Neural progenitor cell (in vitro differentiated cells): ENCODE measurements around the gene TRAF3. TPM values are rescaled to one million over a fixed set of nuclear protein-coding genes. Genes with fewer than 3 reads are reported as not detected.

ENCODE experiments used
- DNase-seq: peaks from one replicate; pipeline ENCODE4 v3.0.0-alpha.2; 2016; ENCODE audit warnings: low spot score
- H2AFZ ChIP-seq: fragments of 200-600 bp; sonication (generic); replicated peaks from 2 replicates; pipeline ENCODE4 v1.6.1; 2016; ENCODE audit warnings: antibody characterized with exemption
- H3F3A ChIP-seq: fragments of 200-600 bp; sonication (generic); 2 replicates; pipeline ENCODE4 v1.6.1; 2016; ENCODE audit warnings: antibody characterized with exemption, low read depth
- H3K27ac ChIP-seq: fragments of 200-600 bp; sonication (generic); 2 replicates; pipeline ENCODE4 v1.5.1; 2016; ENCODE audit warnings: mild to moderate bottlenecking
- H3K27me3 ChIP-seq: fragments of 200-600 bp; sonication (generic); 2 replicates; pipeline ENCODE4 v1.6.1; 2016; ENCODE audit warnings: mild to moderate bottlenecking, moderate library complexity
- H3K36me3 ChIP-seq: fragments of 200-600 bp; sonication (generic); 2 replicates; pipeline ENCODE4 v1.5.1; 2016
- H3K4me1 ChIP-seq: fragments of 200-600 bp; sonication (generic); 2 replicates; pipeline ENCODE4 v1.6.1; 2016; ENCODE audit warnings: mixed run types
- H3K4me2 ChIP-seq: fragments of 200-600 bp; sonication (generic); 2 replicates; pipeline ENCODE4 v1.6.1; 2016
- H3K4me3 ChIP-seq: fragments of 200-600 bp; sonication (generic); 2 replicates; pipeline ENCODE4 v1.5.1; 2016
- H3K79me2 ChIP-seq: fragments of 200-600 bp; sonication (generic); 2 replicates; pipeline ENCODE4 v1.6.1; 2016; ENCODE audit warnings: low read depth
- H3K9ac ChIP-seq: fragments of 200-600 bp; sonication (generic); 2 replicates; pipeline ENCODE4 v1.6.1; 2016
- H3K9me3 ChIP-seq: fragments of 200-600 bp; sonication (generic); 2 replicates; pipeline ENCODE4 v1.5.1; 2016; ENCODE audit warnings: low read depth
- H4K20me1 ChIP-seq: fragments of 200-600 bp; sonication (generic); 2 replicates; pipeline ENCODE4 v1.6.1; 2016; ENCODE audit warnings: low read depth
- H3K27ac Mint-ChIP-seq: 3 replicates; pipeline ENCODE4 v1.8.0; 2021; ENCODE audit warnings: mixed read lengths
- H3K27me3 Mint-ChIP-seq: 2 replicates; pipeline ENCODE4 v1.8.0; 2022; ENCODE audit warnings: low read depth, mild to moderate bottlenecking, inconsistent platforms, moderate library complexity, mixed read lengths; ENCODE audit not compliant: insufficient read depth
- H3K36me3 Mint-ChIP-seq: 3 replicates; pipeline ENCODE4 v1.8.0; 2021; ENCODE audit warnings: mixed read lengths
- H3K4me1 Mint-ChIP-seq: 3 replicates; pipeline ENCODE4 v1.8.0; 2021; ENCODE audit warnings: mixed read lengths
- H3K4me3 Mint-ChIP-seq: 3 replicates; pipeline ENCODE4 v1.8.0; 2021; ENCODE audit warnings: mild to moderate bottlenecking, moderate library complexity, mixed read lengths
- H3K9me3 Mint-ChIP-seq: 3 replicates; pipeline ENCODE4 v1.8.0; 2020; ENCODE audit warnings: mixed read lengths
- CTCF ChIP-seq: fragments of 200-600 bp; sonication (generic); IDR thresholded peaks from 2 replicates; pipeline ENCODE4 v1.5.1; 2017; ENCODE audit warnings: antibody characterized with exemption, mild to moderate bottlenecking
- EZH2 ChIP-seq: fragments of 200-600 bp; sonication (generic); IDR thresholded peaks from 2 replicates; pipeline ENCODE4 v1.6.1; 2017; ENCODE audit warnings: antibody characterized with exemption, mild to moderate bottlenecking, moderate library complexity
- EZH2phosphoT487 ChIP-seq: fragments of 200-600 bp; sonication (generic); IDR thresholded peaks from 2 replicates; pipeline ENCODE4 v1.6.1; 2017; ENCODE audit warnings: antibody characterized with exemption
- total RNA-seq: library from RNA; depleted of rRNA; stranded (reverse); fragments of >200 nt; gene quantifications from 2 replicates; pipeline ENCODE4 v1.2.3, GENCODE V29; 2015; ENCODE audit warnings: low replicate concordance

TRAF3 gene
- total RNA-seq, 1 donor from 2014 or later = 18.1 TPM

- H3K27ac Mint-ChIP-seq = no peak overlapping the region
- peaks cover 6% of the 10 kb centered on the region for H3K36me3 Mint-ChIP-seq
- Histone ChIP-seq H3F3A (peaks cover 27% of the 10 kb centered on the region), H3K4me3 (peak overlapping the region; percentile 75), H4K20me1 (peaks cover 32% of the 10 kb centered on the region), H3K79me2 (no peaks in the 10 kb centered on the region), H3K4me1 (peaks cover 23% of the 10 kb centered on the region), H3K9ac (no peak overlapping the region), H3K4me2 (peak overlapping the region; percentile 99), H3K9me3 (no peaks in the 10 kb centered on the region), H3K36me3 (no peaks in the 10 kb centered on the region), H3K27me3 (peaks cover 60% of the 10 kb centered on the region), H2AFZ (no peak overlapping the region), H3K27ac (no peak overlapping the region)
- H3K4me3 Mint-ChIP-seq = peak overlapping the region; percentile 67
- H3K9me3 Mint-ChIP-seq = no peaks in the 10 kb centered on the region
- peaks cover 29% of the 10 kb centered on the region for H3K27me3 Mint-ChIP-seq
- H3K4me1 Mint-ChIP-seq = peaks cover 3% of the 10 kb centered on the region
- peak; percentile 49 for DNase-seq
- TF ChIP-seq EZH2phosphoT487 (no peak), EZH2 (no peak), CTCF (no peak)
Measured at GRCh38 chr14:102930753-102931579, 153.7 kb downstream of the TRAF3 start.

GRCh38 chr14:102931580-102932285 is 154.5 kb downstream of the TRAF3 start:
- peaks cover 19% of the 10 kb centered on the region for H3F3A ChIP-seq
- no peaks in the 10 kb centered on the region for H3K79me2 ChIP-seq
- Mint-ChIP-seq H3K4me1 (no peaks in the 10 kb centered on the region), H3K36me3 (peaks cover 10% of the 10 kb centered on the region), H3K9me3 (no peaks in the 10 kb centered on the region), H3K27ac (no peak overlapping the region), H3K4me3 (peak overlapping the region; percentile 67), H3K27me3 (peaks cover 22% of the 10 kb centered on the region)
- H2AFZ ChIP-seq = no peak overlapping the region
- TF ChIP-seq CTCF (no peak), EZH2 (no peak), EZH2phosphoT487 (no peak)
- H3K27me3 ChIP-seq = peaks cover 52% of the 10 kb centered on the region
- no peak overlapping the region for H3K9ac ChIP-seq
- no peaks in the 10 kb centered on the region for H3K9me3 ChIP-seq
- H3K4me1 ChIP-seq = peaks cover 18% of the 10 kb centered on the region
- H3K36me3 ChIP-seq = no peaks in the 10 kb centered on the region
- H3K4me2 ChIP-seq = no peak overlapping the region
- no peak for DNase-seq
- H3K27ac ChIP-seq = no peak overlapping the region
- H4K20me1 ChIP-seq = peaks cover 27% of the 10 kb centered on the region
- no peak overlapping the region for H3K4me3 ChIP-seq

GRCh38 chr14:102932484-102933248 is 155.4 kb downstream of the TRAF3 start:
- Mint-ChIP-seq H3K9me3 (no peaks in the 10 kb centered on the region), H3K4me3 (no peak overlapping the region), H3K4me1 (no peaks in the 10 kb centered on the region), H3K27me3 (peaks cover 19% of the 10 kb centered on the region), H3K36me3 (peaks cover 16% of the 10 kb centered on the region), H3K27ac (no peak overlapping the region)
- Histone ChIP-seq H3K27ac (no peak overlapping the region), H3K79me2 (no peaks in the 10 kb centered on the region), H3K27me3 (peaks cover 43% of the 10 kb centered on the region), H2AFZ (no peak overlapping the region), H3K36me3 (no peaks in the 10 kb centered on the region), H3F3A (peaks cover 10% of the 10 kb centered on the region), H3K4me2 (no peak overlapping the region), H3K4me1 (peaks cover 17% of the 10 kb centered on the region), H4K20me1 (peaks cover 26% of the 10 kb centered on the region), H3K4me3 (no peak overlapping the region), H3K9ac (no peak overlapping the region), H3K9me3 (no peaks in the 10 kb centered on the region)
- TF ChIP-seq EZH2 = no peak
- no peak for TF ChIP-seq CTCF
- no peak for TF ChIP-seq EZH2phosphoT487
- DNase-seq = no peak
